Measurements from ENCODE around the gene TPRG1L. TPM values are rescaled to one million over a fixed set of nuclear protein-coding genes. Genes with fewer than 3 reads are reported as not detected.

The TPRG1L gene
- total RNA-seq, 1 experiment from 2014 or later, result 24.0 TPM

DNA sequence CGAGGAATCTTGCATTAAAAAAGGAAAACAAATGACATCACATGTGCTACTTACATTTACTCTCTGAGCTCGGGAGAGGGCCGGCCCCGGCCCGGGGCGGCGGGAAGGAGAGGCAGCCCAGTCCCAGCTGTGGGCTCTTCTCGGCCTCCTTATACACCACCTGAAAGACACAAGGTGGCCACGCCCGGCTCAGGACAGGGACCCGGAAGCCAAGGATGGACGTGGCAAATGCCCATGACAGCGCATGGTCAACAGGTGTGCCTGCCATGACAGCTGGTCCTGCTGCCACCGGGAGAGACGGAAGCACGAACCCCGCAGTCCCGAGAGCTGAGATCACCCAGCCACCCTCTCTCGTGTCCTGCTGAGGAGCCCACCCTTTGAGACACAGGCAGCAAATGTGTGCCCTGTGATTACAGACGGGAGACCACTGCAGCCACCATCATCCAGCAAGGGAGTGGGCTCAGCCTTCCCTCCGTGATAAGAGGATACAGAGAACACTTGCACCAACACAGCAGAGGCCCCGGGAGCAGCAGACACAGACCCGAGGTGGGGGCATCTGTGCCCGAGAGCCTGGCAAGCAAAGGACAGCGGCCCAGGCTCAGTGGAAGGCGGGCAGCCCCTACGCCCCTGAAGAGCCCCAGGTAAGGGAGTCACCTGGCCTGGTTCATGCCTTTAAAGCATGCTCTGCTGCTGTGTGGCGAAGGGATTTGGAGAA is 8.7 kb downstream of the TPRG1L start:
- Histone ChIP-seq H2BK120ac (ENCODE audit: low read depth, low read length, poor library complexity, severe bottlenecking) (no peak overlapping the region), H3K9ac (ENCODE audit: extremely low read depth, insufficient read length, low read length) (no peak overlapping the region), H2BK20ac (ENCODE audit: low read depth, low read length, poor library complexity, severe bottlenecking) (no peak overlapping the region), H3K4ac (ENCODE audit: low read depth, low read length) (no peak overlapping the region), H2BK5ac (ENCODE audit: insufficient read length, low read length) (no peak overlapping the region), H2AFZ (ENCODE audit: low read length) (no peak overlapping the region), H3K14ac (ENCODE audit: insufficient read depth, low read length) (no peak overlapping the region), H3K4me1 (ENCODE audit: insufficient read depth, low read length) (no peaks in the 10 kb centered on the region), H4K8ac (replicated peaks; ENCODE audit: insufficient read length, low read depth, low read length) (no peak overlapping the region), H3K56ac (ENCODE audit: insufficient read length, low read depth, low read length) (no peak overlapping the region), H3T11ph (ENCODE audit: low read length) (no peak overlapping the region), H2BK12ac (ENCODE audit: insufficient read length, low read depth, low read length) (no peak overlapping the region), H4K91ac (ENCODE audit: insufficient read length, low read depth, low read length) (no peak overlapping the region), H3K9me3 (ENCODE audit: control insufficient read depth, low read depth, low read length) (no peaks in the 10 kb centered on the region), H2BK15ac (ENCODE audit: low read depth, low read length) (no peak overlapping the region), H4K5ac (ENCODE audit: insufficient read length, low read depth, low read length) (no peak overlapping the region), H3K79me2 (ENCODE audit: insufficient read depth, low read length) (no peaks in the 10 kb centered on the region), H3K79me1 (ENCODE audit: insufficient read depth, low read depth, low read length, poor library complexity, severe bottlenecking) (no peaks in the 10 kb centered on the region), H3K27me3 (ENCODE audit: insufficient read depth, low read length) (no peaks in the 10 kb centered on the region), H3K23ac (ENCODE audit: insufficient read length, low read depth, low read length) (no peak overlapping the region), H4K20me1 (ENCODE audit: control insufficient read depth, insufficient read depth, insufficient read length) (no peaks in the 10 kb centered on the region), H2AK5ac (ENCODE audit: insufficient read length, low read length) (no peak overlapping the region), H3K18ac (ENCODE audit: insufficient read length, low read depth, low read length) (no peak overlapping the region), H3K4me2 (ENCODE audit: insufficient read depth, insufficient read length, low read length) (no peak overlapping the region), H3K27ac (ENCODE audit: insufficient read length, low read depth, low read length) (no peak overlapping the region), H3K23me2 (ENCODE audit: insufficient read length, low read depth, low read length, poor library complexity, severe bottlenecking) (no peaks in the 10 kb centered on the region)
- Mint-ChIP-seq H3K4me1 (peaks cover 4 to 18% of the 10 kb centered on the region in 2 experiments), H3K27ac (no peak overlapping the region; a peak in 1 of 7 replicates), H3K36me3 (ENCODE audit: insufficient read depth in 1 of 3, low read depth in 3 of 3) (peaks cover 7 to 64% (median 62%) of the 10 kb centered on the region in 3 experiments), H3K27me3 (ENCODE audit: low read depth) (no peaks in the 10 kb centered on the region), H3K9me3 (no peaks in the 10 kb centered on the region), H3K4me3 (no peak overlapping the region)
- TF ChIP-seq, protein P1, sequence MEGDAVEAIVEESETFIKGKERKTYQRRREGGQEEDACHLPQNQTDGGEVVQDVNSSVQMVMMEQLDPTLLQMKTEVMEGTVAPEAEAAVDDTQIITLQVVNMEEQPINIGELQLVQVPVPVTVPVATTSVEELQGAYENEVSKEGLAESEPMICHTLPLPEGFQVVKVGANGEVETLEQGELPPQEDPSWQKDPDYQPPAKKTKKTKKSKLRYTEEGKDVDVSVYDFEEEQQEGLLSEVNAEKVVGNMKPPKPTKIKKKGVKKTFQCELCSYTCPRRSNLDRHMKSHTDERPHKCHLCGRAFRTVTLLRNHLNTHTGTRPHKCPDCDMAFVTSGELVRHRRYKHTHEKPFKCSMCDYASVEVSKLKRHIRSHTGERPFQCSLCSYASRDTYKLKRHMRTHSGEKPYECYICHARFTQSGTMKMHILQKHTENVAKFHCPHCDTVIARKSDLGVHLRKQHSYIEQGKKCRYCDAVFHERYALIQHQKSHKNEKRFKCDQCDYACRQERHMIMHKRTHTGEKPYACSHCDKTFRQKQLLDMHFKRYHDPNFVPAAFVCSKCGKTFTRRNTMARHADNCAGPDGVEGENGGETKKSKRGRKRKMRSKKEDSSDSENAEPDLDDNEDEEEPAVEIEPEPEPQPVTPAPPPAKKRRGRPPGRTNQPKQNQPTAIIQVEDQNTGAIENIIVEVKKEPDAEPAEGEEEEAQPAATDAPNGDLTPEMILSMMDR (conservative IDR thresholded peaks at IDR 0.05), result no peak
- DNase-seq, result no peak
- no CpG with 5 or more reads among the region's 28 CpGs for WGBS (ENCODE audit: extremely low coverage, insufficient read length, low lambda C conversion rate)

All from H9 (cell line).